Activated CD4-positive, alpha-beta T cell treated with anti-CD3 and anti-CD28 coated beads for 1 hour (primary cell): ENCODE measurements around the gene KIRREL3.

Source experiments
- DNase-seq: peaks from one replicate; pipeline ENCODE4 v3.0.0-alpha.2; 2020

The KIRREL3 gene

DNA sequence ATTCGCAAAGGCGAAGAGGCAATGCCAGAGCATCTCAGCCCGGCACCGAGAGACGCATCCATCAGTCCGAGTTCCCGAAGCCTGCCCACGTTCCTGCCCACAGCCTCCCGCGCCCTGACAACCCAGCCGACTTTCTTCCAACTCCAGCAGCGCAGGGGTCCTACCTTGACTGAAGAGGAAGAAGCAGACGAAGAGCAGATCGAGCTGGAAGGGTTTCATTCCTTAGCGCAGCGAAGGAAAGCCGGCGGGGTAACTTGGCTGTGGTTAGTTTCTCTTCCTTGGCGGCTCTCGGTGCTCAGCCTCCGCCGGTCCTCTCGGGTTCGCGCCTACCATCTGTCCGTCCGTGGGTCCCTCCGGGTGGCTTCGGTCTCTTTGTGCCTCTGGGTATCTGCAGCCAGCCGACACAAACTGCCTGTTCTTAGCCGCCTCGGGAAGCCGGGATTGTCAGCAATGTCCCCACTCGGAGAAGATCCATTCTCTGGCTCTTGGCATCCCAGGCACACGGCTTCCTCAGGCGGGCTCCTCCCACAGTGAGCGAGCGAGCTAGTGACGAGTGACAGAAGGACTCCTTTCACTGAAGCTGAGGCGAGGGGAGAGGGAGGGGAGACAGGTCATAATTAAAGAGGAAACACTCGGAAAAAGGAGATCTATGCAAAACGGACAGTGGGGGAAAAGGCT, at the start of gene KIRREL3:
Gene KIRREL3, minus strand, starts transcription at position 480 of the 678 bp plus-strand sequence.
- DNase-seq: no peak

DNA sequence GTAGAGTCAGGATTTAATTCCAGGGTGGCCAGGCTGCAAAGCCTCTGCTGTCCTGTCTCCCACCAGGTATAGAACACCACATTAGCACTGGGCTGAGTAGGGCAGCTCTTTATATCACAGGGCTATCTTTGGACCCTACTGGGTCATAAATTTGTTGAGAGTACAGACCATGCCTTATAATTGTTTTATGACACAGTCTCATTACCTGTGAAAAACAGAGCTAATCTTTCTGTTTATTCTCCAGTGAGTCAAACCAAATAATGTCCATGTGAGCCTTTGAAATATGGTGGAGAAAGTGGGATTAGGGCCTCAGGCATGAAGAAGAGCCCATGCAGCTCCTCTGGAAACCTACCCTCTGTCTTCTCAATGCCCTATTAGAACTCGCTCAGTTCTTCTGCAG, 49.6 kb upstream of the KIRREL3 start:
- no peak for DNase-seq

DNA sequence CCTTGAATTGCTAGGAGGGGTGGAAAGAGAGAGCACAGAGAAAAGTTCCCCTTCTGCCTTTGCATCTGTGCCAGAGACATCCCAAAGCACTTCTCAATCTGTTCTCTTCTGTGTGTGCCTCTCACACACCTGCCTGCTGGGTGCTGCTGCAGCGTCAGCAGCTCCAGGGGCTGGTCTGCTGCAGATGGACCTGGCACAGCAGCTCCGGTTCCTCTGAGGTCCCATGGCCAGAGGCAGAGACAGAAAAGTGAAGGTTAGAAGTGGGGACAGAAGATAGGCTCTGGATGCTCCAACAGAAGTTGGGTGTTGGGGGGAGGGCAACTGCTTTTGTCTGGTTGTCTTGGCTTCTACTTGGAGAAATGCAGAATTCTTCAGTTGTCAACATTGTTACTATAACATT, 48.9 kb upstream of the KIRREL3 start:
- DNase-seq: no peak

DNA sequence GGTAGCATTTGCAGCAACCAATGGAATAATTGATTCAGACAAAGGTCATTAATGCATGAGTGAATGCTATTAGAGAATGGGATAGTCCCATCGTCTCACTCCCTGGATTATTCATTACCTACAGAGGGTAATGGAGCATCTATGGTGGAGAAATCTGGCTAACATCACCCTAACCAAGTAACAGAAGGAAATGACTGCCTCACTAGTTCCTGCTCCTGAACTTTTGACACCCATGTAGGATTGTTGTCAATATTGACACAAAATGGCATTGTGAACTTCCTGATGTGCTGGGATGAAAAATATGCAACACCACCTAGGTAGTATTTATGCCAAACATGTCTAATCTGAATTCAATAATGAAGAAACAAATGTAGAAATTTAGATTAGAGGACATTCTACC, 44.0 kb upstream of the KIRREL3 start:
- DNase-seq: no peak

DNA sequence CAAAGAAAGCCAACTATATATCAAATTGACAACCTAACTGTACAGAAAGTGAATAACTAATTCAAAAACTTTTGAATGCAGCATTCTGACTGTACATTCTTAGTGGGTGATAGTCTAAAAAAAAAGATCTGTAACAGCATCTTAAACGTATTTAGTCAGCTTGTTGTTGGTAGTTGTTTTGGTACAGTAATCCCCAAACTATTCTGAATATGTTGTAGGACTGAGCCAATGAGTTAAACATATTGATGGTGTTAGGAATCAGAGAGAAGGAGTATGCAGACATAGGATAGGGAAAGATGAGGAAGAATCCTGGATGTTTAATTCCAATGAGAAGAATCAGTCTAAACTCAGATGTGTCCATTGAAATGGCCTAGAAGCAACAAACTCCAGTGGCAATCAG, 41.9 kb upstream of the KIRREL3 start:
- no peak for DNase-seq

DNA sequence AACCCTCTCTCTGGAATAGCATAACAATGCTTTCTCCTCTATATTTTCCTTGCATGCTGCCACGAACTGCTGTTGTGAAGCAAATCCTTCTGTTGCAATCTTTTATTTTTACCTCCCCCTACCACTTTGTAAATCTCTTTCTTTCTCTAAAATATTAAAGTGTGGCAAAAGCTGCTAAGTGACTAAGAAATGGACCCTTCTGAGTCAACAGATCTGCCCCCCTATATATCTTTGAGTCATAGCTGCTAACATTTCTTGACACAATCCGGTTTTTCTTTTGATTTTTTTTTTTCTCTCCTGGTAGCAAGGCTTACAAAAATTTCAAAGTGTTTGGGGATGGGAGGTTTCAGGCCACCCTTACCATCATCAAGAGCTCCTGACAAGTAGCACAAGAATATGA, 39.0 kb upstream of the KIRREL3 start:
- no peak for DNase-seq

DNA sequence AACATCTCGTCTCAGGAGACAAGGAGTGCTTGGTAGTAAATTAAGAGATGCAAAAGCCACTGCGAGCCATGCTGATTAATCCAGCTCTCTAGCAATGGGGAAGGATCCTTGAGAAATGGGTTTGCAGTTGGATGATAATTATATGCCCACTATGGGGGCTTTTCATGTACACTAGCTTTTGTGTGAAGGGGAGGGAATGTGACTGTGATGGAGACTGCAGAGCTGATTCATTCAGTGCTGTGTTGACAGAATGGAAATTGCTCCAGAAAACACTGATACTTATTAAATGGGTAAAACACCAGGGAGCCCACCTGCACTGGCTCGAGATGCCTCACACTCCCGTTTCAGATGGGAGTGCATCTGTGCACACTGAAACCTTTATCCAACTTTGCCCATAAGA, 37.0 kb upstream of the KIRREL3 start:
- DNase-seq: no peak

DNA sequence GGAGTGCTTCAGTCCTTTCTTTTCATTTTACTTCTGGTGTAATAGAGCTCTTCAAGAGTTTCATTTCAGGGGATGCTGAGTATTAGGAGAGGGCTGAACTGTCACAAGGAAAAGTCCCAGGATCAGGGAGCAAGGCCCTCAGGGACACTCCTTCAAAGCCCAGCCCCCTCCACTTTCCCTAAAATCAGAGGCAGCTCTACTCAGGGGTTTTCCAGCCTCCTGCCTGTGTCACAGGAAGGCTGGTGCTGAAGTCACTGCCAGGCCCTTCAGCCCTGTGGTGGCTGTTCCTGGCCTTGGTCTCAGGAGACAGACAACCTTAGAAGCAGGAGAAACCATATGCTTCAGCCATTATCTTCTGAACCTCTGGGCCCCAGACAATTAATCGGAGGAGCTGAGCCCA, 36.4 kb upstream of the KIRREL3 start:
- DNase-seq: no peak

DNA sequence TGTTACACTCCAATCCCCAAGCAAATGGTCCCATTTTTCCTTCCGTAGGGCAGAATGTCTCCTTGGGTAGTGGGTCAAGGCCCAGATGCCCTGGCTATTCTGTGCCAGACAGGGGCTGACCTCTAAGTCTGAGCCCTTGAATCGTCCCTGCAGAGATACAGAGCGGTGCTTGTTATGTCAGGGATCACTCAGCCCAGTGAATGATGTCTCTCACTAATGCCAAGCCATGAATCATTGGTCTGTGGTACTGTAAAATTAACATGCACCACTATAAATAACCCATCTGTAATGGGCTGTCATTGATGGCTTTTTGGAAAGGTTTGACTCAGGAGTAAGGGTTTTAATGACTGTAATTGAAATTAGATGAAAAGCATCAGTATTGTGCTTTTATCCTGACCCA, 35.3 kb upstream of the KIRREL3 start:
- DNase-seq: no peak

DNA sequence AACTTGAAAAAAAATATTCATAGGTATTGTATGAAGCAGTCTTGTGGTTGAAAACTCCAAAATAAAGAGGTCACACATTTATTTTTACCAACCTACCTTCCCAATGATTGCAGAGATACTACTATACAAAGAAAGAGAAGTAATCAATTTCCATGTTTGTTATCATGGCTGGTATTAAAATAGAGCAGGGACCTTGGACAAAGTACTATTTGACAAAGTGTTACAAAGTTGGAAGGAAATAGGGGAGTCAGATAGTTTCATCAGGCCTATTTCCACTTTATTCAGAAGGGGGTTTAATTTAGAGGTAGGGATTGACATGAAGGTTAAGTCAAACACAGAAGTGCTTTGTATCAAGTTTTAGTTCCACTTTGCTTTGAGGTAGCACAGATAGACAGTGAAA, 34.4 kb upstream of the KIRREL3 start:
- DNase-seq: no peak

DNA sequence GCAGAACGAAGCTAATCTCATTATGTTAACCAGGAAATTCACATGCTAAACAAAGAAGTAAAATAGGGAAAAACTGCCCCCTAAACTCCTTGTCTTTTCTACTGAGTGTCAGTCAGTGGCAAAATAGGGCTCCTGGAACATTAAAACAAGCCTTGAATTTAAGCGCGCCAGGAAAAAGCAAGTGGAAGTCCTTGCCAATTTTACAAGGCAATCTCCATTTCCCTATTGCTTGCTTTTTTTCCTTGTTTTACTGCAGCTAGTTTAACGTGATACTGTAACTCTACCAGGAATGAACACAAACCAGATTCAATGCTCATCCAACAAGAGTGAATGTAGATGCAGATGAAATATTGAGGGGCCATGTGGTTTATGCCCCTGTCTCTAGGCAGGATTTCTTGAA, 28.1 kb upstream of the KIRREL3 start:
- no peak for DNase-seq

DNA sequence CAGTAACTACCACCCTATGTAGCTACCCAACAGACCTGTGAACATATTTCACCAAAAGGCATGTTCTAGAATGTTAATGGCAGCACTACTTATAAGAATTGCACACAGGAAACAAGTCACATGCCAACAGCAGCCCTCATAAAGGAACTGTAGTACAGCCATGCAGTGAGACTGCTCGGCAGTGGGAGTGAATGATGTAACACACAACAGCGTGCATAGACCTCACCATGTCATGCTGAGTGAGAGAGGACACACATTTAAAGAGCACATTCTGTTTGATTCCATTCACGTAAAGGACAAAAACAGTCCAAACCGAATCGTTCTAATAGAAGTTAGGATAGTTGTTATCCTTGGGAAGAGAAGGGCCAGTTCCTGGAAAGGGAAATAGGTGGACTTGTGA, 27.2 kb upstream of the KIRREL3 start:
- no peak for DNase-seq

DNA sequence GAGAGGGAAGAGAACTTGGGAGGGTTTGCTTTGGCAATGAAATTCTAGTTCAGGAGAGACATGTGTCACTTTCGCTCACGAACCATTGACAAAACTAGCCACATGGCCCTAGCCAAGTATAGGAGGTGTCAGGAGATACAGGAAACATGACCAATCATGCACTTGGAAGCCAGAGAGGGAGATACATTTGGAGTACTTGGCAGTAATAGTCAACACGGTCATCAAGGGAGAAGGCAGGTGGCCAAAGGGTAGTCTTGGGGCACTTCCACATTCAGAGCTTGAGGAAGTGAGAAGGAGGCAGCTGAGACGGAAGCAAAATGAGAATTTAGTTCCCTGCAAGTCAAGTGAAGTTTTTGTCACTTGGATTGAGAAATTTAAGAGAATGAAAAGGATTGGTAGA, 26.4 kb upstream of the KIRREL3 start:
- no peak for DNase-seq

DNA sequence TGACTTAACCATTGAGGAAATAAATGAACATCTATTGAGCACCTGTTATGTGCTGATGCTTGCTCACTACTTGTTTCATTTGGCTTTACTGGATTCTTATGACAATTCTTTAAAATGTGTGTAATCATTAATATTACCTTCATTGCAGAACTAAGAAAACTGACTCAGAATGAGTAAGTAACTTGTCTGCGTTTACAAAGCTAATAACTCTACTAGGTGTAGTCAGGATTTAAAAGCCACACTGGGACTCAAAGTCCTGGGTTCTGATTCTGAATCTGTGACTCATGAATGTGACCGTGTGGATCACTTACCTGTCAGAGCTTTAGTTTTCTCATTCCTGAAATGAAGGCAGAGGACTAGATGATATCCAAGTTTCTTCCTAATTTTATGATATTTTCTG, 23.4 kb upstream of the KIRREL3 start:
- no peak for DNase-seq

DNA sequence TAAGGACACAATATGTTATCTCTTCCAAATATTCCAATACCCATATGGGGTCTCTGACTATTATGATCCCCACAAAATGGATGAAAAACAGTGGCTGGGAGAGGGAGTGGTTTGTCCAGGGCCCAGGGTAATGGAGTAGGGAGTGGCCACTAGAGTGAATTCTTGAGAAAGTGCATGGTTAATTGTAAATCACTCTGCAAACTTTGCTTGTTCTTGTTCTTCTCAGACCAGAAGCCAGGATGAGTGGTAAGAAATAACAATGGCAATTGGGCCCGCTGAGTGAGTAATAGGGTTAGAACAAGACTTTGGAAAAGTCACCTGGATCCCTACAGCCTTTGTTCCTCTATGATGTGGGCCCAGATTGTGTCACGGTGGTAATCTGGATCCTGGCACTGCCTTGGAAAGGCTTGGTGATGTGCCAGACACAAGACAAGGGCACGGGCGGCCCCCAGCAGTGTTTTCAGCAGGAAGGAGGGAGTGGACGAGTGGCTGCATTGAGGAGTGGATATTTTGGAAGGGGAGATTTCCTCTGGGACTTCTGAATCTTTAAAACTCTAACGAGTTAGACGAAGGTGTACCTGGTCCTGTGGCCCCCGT, 18.2 kb upstream of the KIRREL3 start:
- DNase-seq: no peak

DNA sequence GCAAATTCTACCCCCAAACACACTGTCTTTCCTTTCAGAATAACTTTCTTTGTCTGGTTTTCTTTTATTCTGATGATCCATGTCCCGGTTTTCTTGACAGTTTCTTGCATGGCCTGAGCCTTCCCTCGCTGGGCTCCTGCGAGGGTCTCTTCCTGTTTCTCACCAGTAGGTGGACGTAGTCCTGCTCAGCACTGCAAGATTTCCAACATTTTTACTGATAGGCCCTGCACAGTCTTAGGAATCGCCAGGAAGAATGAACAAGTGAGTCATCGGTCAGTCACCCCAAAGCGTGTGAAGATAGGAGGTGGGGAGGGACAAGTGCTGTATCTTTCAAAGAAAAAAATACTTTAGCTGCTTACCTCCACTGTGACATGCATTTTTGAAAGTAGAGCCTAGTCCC, 16.9 kb upstream of the KIRREL3 start:
- DNase-seq: no peak

DNA sequence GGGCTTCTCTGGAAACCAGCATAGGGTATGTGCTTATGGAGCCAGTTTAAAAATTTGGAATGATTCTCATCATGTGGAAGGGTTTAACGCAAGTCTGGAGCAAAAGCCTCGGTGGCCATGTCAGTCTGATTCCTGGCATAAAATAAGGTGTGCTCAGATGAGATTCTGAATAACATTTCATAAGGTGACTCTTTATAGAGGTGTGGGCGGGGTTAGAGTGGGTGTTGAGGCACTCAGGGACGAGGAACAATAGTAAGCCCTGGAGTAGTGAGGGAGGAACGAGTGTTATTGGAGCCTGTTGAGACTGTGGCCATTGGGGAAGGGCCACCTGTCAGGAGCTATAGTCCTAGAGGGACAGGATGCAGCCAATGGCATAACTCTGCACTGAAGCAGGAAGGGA, 13.0 kb upstream of the KIRREL3 start:
- no peak for DNase-seq

DNA sequence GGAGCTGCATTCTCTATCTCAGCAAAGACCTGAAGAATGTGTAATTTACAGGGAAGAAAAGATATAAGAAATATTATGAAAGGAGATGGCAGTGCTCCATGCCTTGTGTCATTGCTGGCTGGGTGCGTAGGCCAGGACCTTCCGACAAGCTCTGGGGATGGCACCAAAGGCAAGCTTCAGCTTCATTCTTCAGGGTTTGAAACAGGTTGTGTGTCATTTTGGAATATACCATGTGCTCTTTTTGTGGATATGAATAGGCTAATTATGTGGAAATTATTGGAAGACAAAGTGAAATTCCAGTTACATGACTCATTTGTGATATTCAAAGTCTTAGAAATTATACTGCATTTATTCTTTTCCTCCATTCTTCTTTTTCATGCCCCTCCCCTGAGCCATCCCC, 5.7 kb upstream of the KIRREL3 start:
- DNase-seq: no peak

DNA sequence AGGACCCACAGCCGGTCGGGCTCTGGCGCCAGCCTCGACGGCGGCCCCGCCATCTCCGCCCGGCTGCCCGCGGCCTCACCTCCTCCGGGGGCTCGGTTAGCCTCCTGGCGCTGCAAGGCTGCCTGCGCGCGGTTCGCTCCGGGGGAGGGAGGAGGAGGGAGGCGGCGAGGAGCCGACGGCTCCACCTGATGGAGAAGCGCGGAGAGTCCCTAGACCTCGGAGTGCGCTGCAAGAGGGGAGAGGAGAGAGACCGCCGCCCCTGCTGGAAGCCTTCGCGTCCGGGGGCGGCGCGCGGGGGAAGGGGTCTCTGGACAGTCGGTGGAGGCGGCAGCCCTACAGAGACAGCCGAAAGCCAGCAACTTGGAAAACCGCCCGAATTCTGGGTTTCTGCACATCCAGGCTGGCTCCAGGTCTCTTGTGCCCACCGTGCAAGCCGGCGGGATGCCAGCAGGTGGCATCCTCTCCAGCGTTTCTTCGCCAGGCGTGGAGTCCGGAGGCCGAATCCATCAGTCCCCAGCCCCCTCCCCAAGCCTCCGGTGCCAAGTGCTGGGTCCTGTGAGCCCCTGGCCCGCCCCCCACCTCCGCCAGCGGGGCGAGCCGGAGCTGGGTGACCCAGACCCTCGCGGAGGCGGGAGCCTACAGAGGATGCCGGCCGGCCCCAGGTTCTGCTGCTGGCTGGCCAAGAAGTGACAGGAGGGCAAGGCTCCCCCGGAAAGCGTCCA, 2.9 kb upstream of the KIRREL3 start:
- DNase-seq: no peak

DNA sequence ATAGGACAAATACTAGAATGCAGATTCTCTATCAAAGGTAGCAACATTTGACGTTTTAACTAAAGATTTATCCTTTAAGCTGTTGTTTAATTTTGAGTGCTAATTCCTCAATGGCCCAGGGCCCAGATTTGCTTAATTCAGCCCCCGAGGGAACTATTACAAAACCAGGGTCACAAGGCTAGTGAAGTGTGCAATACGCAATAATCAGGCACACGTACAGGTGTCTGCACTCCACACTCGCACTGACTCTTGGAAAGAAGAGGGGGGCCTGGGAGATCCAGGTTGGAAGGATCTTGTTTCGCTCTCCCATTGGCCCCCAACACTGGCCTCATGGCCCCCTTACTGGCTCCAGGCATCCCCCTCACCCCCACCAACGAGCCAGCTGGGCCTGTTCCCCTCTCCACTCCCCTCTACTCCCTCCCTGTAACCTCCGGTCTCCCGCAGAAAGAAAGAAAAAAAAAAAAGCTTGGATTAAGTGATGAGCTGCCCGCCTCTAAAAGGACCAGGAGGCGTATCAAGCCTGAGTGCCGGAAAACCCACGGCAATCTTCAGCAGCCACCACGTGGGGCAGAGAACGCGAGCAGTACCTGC, 2.2 kb upstream of the KIRREL3 start:
- no peak for DNase-seq

DNA sequence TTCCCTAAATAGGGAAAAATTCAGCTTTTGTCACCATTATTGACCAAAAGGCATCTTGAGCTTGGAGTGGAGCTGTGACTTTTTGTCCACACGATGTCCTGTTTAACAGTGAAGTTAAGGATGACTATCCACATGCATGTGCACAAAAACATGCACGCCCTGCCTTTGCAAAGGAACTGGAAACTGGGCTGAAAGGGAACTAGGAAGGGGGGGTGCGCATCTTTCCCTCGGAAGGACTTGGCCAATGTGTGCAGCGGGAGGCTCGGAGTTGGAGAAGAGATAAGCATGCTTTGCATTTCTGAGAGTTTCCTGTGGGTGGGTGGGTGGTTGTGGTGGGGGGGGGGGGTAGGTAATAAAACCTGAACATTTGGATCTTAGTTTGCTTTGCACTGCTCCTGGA, 411 bp upstream of the KIRREL3 start:
- DNase-seq: no peak

DNA sequence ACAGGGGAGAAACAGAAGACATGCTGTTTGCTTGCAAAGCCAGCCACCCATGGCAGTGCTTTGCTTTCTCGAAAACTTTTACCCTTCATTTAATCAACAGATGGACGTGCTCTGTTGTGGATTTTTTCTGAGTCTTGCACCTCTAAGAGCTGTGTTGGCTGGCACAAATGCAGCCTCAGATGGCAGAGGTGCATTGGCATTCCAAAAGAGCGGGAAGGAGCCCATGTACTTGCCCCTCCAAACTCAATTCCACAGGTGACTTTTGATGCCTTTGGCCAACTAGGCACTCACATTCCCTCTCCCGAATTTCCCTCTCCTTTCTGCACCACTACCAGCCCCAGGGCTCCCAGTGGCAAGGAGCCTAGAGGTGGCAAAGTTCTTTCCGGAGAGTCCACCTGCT, 1.2 kb downstream of the KIRREL3 start:
- no peak for DNase-seq

DNA sequence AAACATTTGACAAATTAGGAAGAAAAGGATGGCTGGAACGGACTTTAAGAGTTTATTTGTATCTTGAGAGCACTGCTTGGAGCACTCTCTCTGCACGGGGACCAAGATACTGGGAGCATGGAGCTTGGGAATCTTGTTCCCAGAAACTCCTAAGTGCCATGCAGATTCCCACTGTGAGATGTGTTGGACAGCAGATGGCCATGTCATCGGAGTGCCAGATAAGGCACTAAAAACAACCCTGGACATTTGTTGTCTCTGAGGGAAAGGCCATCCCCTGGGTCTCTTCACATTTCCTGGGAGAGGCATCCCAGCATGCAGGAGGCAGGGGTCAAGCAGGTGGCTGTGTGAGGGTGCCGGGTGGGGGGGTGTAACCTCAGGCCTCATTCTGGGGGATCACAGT, 2.9 kb downstream of the KIRREL3 start:
- no peak for DNase-seq

DNA sequence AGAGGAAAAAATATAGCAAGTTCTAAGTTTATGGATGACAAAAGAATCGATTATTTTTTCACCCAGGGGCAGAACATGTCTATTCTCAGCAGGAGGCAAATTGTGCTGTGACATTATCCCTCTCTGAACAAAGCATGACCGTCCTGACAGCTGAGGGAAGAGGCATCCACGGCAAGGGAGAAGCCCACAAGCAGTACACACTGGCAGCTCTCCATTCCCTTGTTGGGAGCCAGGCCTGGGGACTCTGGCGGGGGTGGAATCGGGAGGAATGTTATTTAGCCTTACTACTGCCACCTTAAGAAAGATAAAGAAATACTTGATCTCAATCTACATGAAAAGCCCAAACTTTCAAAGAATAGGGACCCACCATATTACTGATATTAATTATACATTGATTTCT, 3.4 kb downstream of the KIRREL3 start:
- DNase-seq: no peak
